DMS53 treated with DMSO at 0.1 percent for 48 hours (cell line): Measurements from ENCODE around the gene VRTN.
"Not testable (repeated sequence)": the region's sequence is repeated elsewhere in the genome, so short reads cannot be mapped to it uniquely, and the experiment has no call there.

Source experiments
- DNase-seq: peaks from one replicate; lab custom pipeline; 2025; ENCODE audit not compliant: unreplicated experiment; lab: John Stamatoyannopoulos, UW

VRTN gene

GRCh38 chr14:74348241-74348734 is at the start of gene VRTN:
Gene VRTN (plus strand): TSS chr14:74348471. CDS start chr14:74356784, 8,313 bp downstream.
- no peak for DNase-seq

- DNase-seq: no peak
Observed at GRCh38 chr14:74299061-74299545, 49.2 kb upstream of the VRTN start.

- no peak for DNase-seq
Observed at GRCh38 chr14:74301594-74302151, 46.6 kb upstream of the VRTN start.

- DNase-seq: no peak
Observed at GRCh38 chr14:74302152-74302628, 46.1 kb upstream of the VRTN start.

GRCh38 chr14:74302634-74303569 is 45.4 kb upstream of the VRTN start, which contains the start of gene ABCD4:
Gene ABCD4 (minus strand): TSS chr14:74302934. CDS start chr14:74302912, 22 bp downstream.
- DNase-seq: peak; percentile 67

GRCh38 chr14:74308695-74309094 is 39.6 kb upstream of the VRTN start:
- DNase-seq: no peak

- DNase-seq: peak; percentile 45
Observed at GRCh38 chr14:74309125-74310022, 38.9 kb upstream of the VRTN start.

GRCh38 chr14:74312161-74312560 is 36.1 kb upstream of the VRTN start:
- DNase-seq: no peak

GRCh38 chr14:74313601-74314000 is 34.7 kb upstream of the VRTN start:
- DNase-seq: no peak

- DNase-seq: no peak
Observed at GRCh38 chr14:74314576-74314975, 33.7 kb upstream of the VRTN start.

GRCh38 chr14:74324931-74325361 is 23.3 kb upstream of the VRTN start:
- DNase-seq: peak; percentile 8

GRCh38 chr14:74325446-74325845 is 22.8 kb upstream of the VRTN start:
- DNase-seq: no peak

- no peak for DNase-seq
Observed at GRCh38 chr14:74326369-74327152, 21.7 kb upstream of the VRTN start.

- DNase-seq: not testable (repeated sequence)
Observed at GRCh38 chr14:74329950-74330552, 18.2 kb upstream of the VRTN start.

- no peak for DNase-seq
Observed at GRCh38 chr14:74333909-74334308, 14.4 kb upstream of the VRTN start.

- no peak for DNase-seq
Observed at GRCh38 chr14:74346341-74346740, 1.9 kb upstream of the VRTN start.

- DNase-seq: no peak
Observed at GRCh38 chr14:74347097-74347794, 1.0 kb upstream of the VRTN start.

GRCh38 chr14:74347795-74348100 is 523 bp upstream of the VRTN start:
- DNase-seq: no peak
